Gastrocnemius medialis (tissue), 4 donors: ENCODE results near the gene SPSB4. TPM values are rescaled to one million over a fixed set of nuclear protein-coding genes. Genes with fewer than 3 reads are reported as not detected.

Source experiments
- ATAC-seq, 2 donors: fragments of 150-250 bp; one replicate each; pipeline ENCODE4 v1.9.1; 2016
- DNase-seq, 2 donors: peaks; one replicate each; pipeline ENCODE4 v3.0.0-alpha.2; 2019
- H3K27ac ChIP-seq, 4 donors: fragments of 200-600 bp; sonication (generic); 1 replicate in 1 of 4; 2 replicates in 3 of 4; pipeline ENCODE4 v1.5.1; 2016 to 2018; ENCODE audit warnings: mild to moderate bottlenecking in 2 of 4, moderate library complexity in 1 of 4
- H3K27me3 ChIP-seq, 3 donors: fragments of 200-600 bp; sonication (generic) in 2 of 3; 1 replicate in 1 of 3; 2 replicates in 2 of 3; pipeline versions ENCODE4 v1.5.1 to v1.6.0; 2016 to 2019; ENCODE audit warnings: mild to moderate bottlenecking in 1 of 3, moderate library complexity in 1 of 3
- H3K36me3 ChIP-seq, 2 donors: fragments of 200-600 bp; sonication (generic) in 1 of 2; one replicate each; pipeline ENCODE4 v1.5.1; 2017 to 2018
- H3K4me1 ChIP-seq, 2 donors: fragments of 200-600 bp; sonication (generic) in 1 of 2; one replicate each; pipeline ENCODE4 v1.5.1; 2016 to 2017; ENCODE audit warnings: mild to moderate bottlenecking in 2 of 2
- H3K4me3 ChIP-seq, 4 donors: fragments of 200-600 bp; sonication (generic) in 3 of 4; 1 replicate in 1 of 4; 2 replicates in 3 of 4; pipeline ENCODE4 v1.5.1; 2016 to 2019; ENCODE audit warnings: mild to moderate bottlenecking in 2 of 4
- H3K9me3 ChIP-seq, 3 donors: fragments of 200-600 bp; sonication (generic) in 2 of 3; 1 replicate in 1 of 3; 2 replicates in 2 of 3; pipeline ENCODE4 v1.5.1; 2016 to 2019
- CTCF ChIP-seq, 5 experiments: fragments of 450-650 bp in 3 of 5; fragments of 200-600 bp in 2 of 5; sonication (generic) in 2 of 5; IDR thresholded peaks in 4 of 5; conservative IDR thresholded peaks in 1 of 5; 1 replicate in 4 of 5; 2 replicates in 1 of 5; pipeline ENCODE4 v1.5.1; 2016 to 2019; ENCODE audit warnings: antibody characterized with exemption in 5 of 5, mild to moderate bottlenecking in 3 of 5, moderate library complexity in 3 of 5
- POLR2A ChIP-seq, 2 donors: fragments of 450-650 bp; IDR thresholded peaks; one replicate each; pipeline ENCODE4 v1.6.1; 2017; ENCODE audit warnings: antibody characterized with exemption in 2 of 2, mild to moderate bottlenecking in 2 of 2, moderate library complexity in 2 of 2
- in situ Hi-C, 4 donors: fragments of 200-750 bp; cut with MboI; loops; one replicate each; pipeline versions ENCODE4 v1.15.0 to v1.8.0; 2017; ENCODE audit warnings: low sequenced_read_pairs in 4 of 4
- intact Hi-C: fragments of 100-400 bp; cut with DNase I; formaldehyde crosslinking; loops from one replicate; pipeline ENCODE4 v1.15.1; 2023; ENCODE audit warnings: low total_unique reads
- total RNA-seq, 4 donors: library from RNA; depleted of rRNA; stranded (reverse); fragments of >200 nt; gene quantifications; one replicate each; pipeline versions ENCODE4 v1.1.0 to v1.2.3, GENCODE V29; 2016

SPSB4 gene
- total RNA-seq, 4 donors from 2014 or later: 0.35 to 0.81 TPM; not detected in 2

DNA sequence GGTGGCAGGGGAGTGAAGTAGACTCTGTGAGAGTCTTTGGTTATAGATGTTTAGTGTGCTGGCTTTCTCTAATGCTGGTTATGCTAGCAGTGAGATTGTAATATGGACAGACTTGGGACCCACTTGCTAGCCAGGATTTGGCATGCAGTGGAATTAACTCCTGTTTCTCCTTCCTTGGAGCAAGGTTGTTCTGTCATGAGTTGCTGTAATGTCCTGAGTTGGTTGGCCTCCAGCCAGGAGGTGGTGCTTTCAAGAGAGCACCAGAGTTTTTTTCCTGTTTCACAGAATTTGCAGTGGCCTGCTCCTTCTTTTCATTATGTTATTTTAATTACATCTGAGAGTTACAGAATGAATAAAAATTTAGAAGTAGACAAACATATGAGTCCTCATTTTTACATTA is 92.4 kb downstream of the SPSB4 start:
- ATAC-seq: no peak
- no peak for DNase-seq
- Histone ChIP-seq H3K4me1 (no peaks in the 10 kb centered on the region), H3K27me3 (no peaks in the 10 kb centered on the region), H3K27ac (no peak overlapping the region), H3K9me3 (no peaks in the 10 kb centered on the region), H3K36me3 (no peaks in the 10 kb centered on the region), H3K4me3 (no peak overlapping the region)
- intact Hi-C loops: no loop called here
- TF ChIP-seq POLR2A (IDR thresholded peaks at IDR 0.05): no peak
- TF ChIP-seq CTCF (IDR thresholded peaks at IDR 0.05 in 4 of 5, conservative IDR thresholded peaks at IDR 0.05 in 1 of 5): no peak
- in situ Hi-C loops: no loop called here

DNA sequence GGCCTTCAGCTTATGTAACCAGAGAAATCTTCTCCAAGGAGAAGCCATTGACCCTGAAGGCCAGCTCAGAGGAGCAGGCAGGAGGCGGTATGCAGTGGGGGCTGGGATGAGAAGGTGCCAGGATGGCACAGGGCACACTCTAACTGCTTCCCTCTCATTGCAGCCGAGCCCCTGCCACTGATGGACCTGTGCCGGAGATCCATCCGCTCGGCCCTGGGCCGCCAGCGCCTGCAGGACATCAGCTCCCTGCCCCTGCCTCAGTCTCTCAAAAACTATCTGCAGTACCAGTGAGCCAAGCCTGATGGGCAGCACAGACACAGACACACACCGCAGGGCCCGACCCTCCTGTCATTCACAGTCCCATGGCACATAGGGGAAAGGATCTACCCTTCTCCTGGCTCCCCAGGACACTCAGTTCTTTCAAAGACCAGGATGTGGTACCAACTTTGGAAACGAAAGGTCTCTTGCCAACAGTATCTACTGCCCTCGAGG is 95.9 kb downstream of the SPSB4 start:
- in situ Hi-C loops: no loop called here
- no peaks in the 10 kb centered on the region for H3K4me1 ChIP-seq

GRCh38 chr3:141147657-141148056 is 96.5 kb downstream of the SPSB4 start:
- intact Hi-C loops: no loop called here
- H3K27me3 ChIP-seq: no peaks in the 10 kb centered on the region
- H3K36me3 ChIP-seq: no peaks in the 10 kb centered on the region
- H3K27ac ChIP-seq: no peak overlapping the region
- H3K4me3 ChIP-seq: no peak overlapping the region
- ATAC-seq (no peak), DNase-seq (no peak)
- in situ Hi-C loops: no loop called here
- no peaks in the 10 kb centered on the region for H3K9me3 ChIP-seq
- no peaks in the 10 kb centered on the region for H3K4me1 ChIP-seq
- TF ChIP-seq CTCF (IDR thresholded peaks at IDR 0.05 in 4 of 5, conservative IDR thresholded peaks at IDR 0.05 in 1 of 5): no peak
- no peak for TF ChIP-seq POLR2A (IDR thresholded peaks at IDR 0.05)

More for the DNA sequence above, 95.9 kb downstream of the SPSB4 start:
- no peak overlapping the region for H3K4me3 ChIP-seq
- TF ChIP-seq POLR2A (IDR thresholded peaks at IDR 0.05) (no peak), CTCF (IDR thresholded peaks at IDR 0.05 in 4 of 5, conservative IDR thresholded peaks at IDR 0.05 in 1 of 5) (no peak)
- no peaks in the 10 kb centered on the region for H3K27me3 ChIP-seq
- intact Hi-C loops: no loop called here
- ATAC-seq (no peak), DNase-seq (no peak)
- no peak overlapping the region for H3K27ac ChIP-seq
- no peaks in the 10 kb centered on the region for H3K36me3 ChIP-seq
- H3K9me3 ChIP-seq: no peaks in the 10 kb centered on the region

- no peaks in the 10 kb centered on the region for H3K9me3 ChIP-seq
- no peak overlapping the region for H3K27ac ChIP-seq
- intact Hi-C loops: no loop called here
- ATAC-seq: no peak
- TF ChIP-seq CTCF (IDR thresholded peaks at IDR 0.05 in 4 of 5, conservative IDR thresholded peaks at IDR 0.05 in 1 of 5): no peak
- H3K4me1 ChIP-seq: no peaks in the 10 kb centered on the region
- no peak for DNase-seq
- no peaks in the 10 kb centered on the region for H3K27me3 ChIP-seq
- in situ Hi-C loops: no loop called here
- H3K4me3 ChIP-seq: no peak overlapping the region
- no peaks in the 10 kb centered on the region for H3K36me3 ChIP-seq
Observed at GRCh38 chr3:141148169-141148568, 97.0 kb downstream of the SPSB4 start.

DNA sequence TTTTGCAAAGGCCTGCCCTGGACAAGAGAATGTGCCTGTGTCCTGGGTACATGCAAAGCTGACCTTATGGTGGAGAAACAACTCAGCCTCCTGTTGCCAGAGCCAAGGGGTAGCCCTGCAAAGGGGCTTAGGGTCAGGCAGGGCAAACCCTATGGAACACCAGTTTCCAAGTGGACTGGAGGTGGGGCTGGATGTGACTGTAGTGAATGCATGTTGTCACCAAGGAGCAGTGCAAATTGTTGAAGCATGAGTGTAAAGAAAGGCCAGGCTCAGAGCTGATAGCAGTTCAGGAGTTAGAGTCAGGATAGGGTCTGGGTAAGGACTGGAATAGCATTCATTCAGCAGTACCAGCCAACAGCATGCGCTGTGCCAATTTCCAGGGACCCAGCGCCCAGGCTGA is 97.6 kb downstream of the SPSB4 start:
- DNase-seq (no peak), ATAC-seq (no peak)
- H3K36me3 ChIP-seq: no peaks in the 10 kb centered on the region
- no peaks in the 10 kb centered on the region for H3K4me1 ChIP-seq
- H3K9me3 ChIP-seq: no peaks in the 10 kb centered on the region
- H3K27ac ChIP-seq: no peak overlapping the region
- intact Hi-C loops: no loop called here
- TF ChIP-seq CTCF (IDR thresholded peaks at IDR 0.05 in 4 of 5, conservative IDR thresholded peaks at IDR 0.05 in 1 of 5): no peak
- TF ChIP-seq POLR2A (IDR thresholded peaks at IDR 0.05): no peak
- in situ Hi-C loops: no loop called here
- no peaks in the 10 kb centered on the region for H3K27me3 ChIP-seq
- H3K4me3 ChIP-seq: no peak overlapping the region
